Peyer's patch (tissue), 4 donors: ENCODE measurements around the gene PI4KA.
"Not testable (repeated sequence)": the region's sequence is repeated elsewhere in the genome, so short reads cannot be mapped to it uniquely, and the experiment has no call there.

Experiments used
- CTCF ChIP-seq, 6 experiments: fragments of 450-650 bp in 4 of 6; fragments of 200-600 bp in 2 of 6; sonication (generic) in 1 of 6; IDR thresholded peaks; one replicate each; pipeline ENCODE4 v1.5.1; 2017 to 2019; ENCODE audit warnings: antibody characterized with exemption in 6 of 6, mild to moderate bottlenecking in 3 of 6, moderate library complexity in 1 of 6
- POLR2A ChIP-seq, 2 donors: fragments of 450-650 bp; IDR thresholded peaks; one replicate each; pipeline ENCODE4 v1.5.1; 2017; ENCODE audit warnings: antibody characterized with exemption in 2 of 2, mild to moderate bottlenecking in 2 of 2, moderate library complexity in 2 of 2

GRCh38 chr22:20694256-20694655 is 164.4 kb downstream of the PI4KA start:
- TF ChIP-seq CTCF, POLR2A (IDR thresholded peaks at IDR 0.05): not testable (repeated sequence)
